ENCODE results near the gene ZNF189.

ZNF189 gene

DNA sequence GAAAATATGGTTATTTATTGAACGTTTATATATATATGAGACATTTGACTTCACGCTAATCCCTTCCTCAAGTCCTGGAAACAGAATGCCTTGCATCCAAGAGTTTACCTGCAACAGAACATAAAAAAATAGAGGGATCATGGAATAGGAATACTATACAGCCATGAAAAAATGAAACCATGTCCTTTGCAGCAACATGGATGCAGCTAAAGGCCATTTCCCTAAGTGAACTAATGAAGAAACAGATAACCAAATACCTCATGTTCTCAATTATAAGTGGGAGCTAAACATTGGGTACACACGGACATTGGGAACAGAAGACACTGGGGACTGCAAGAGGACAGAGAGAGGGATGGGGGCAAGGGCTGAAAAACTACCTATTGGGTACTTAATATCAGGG, 26.8 kb upstream of the ZNF189 start:
- Histone ChIP-seq H3K27me3 (replicated peaks; ENCODE audit: insufficient read depth, low read length) (no peaks in the 10 kb centered on the region), H3K4me1 (ENCODE audit: low read length) (no peaks in the 10 kb centered on the region), H3K27ac (ENCODE audit: low read length) (no peak overlapping the region), H3K9me2 (replicated peaks; ENCODE audit: insufficient read depth, low read length) (no peaks in the 10 kb centered on the region), H3K36me3 (replicated peaks; ENCODE audit: insufficient read depth, low read length) (no peaks in the 10 kb centered on the region), H3K79me2 (ENCODE audit: low read length) (no peaks in the 10 kb centered on the region), H3K9me3 (replicated peaks; ENCODE audit: insufficient read depth, low read length) (no peaks in the 10 kb centered on the region), H3K4me2 (ENCODE audit: low read depth, low read length) (no peak overlapping the region), H3K4me3 (ENCODE audit: low read length) (no peak overlapping the region), H2AFZ (ENCODE audit: low read length) (no peak overlapping the region), H4K20me1 (ENCODE audit: insufficient read depth, low read length) (no peaks in the 10 kb centered on the region), H3K9ac (ENCODE audit: low read length) (no peak overlapping the region), H3F3A (ENCODE audit: insufficient read depth, low read length) (no peaks in the 10 kb centered on the region)
- no peak for TF ChIP-seq EZH2 (optimal IDR thresholded peaks at IDR 0.05; ENCODE audit: low read depth, low read length)
- TF ChIP-seq, protein P1, sequence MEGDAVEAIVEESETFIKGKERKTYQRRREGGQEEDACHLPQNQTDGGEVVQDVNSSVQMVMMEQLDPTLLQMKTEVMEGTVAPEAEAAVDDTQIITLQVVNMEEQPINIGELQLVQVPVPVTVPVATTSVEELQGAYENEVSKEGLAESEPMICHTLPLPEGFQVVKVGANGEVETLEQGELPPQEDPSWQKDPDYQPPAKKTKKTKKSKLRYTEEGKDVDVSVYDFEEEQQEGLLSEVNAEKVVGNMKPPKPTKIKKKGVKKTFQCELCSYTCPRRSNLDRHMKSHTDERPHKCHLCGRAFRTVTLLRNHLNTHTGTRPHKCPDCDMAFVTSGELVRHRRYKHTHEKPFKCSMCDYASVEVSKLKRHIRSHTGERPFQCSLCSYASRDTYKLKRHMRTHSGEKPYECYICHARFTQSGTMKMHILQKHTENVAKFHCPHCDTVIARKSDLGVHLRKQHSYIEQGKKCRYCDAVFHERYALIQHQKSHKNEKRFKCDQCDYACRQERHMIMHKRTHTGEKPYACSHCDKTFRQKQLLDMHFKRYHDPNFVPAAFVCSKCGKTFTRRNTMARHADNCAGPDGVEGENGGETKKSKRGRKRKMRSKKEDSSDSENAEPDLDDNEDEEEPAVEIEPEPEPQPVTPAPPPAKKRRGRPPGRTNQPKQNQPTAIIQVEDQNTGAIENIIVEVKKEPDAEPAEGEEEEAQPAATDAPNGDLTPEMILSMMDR (IDR thresholded peaks at IDR 0.05; ENCODE audit: low read length) = no peak
- TF ChIP-seq EZH2phosphoT487 (IDR thresholded peaks at IDR 0.05; ENCODE audit: low read length) = no peak
- DNase-seq = no peak

DNA sequence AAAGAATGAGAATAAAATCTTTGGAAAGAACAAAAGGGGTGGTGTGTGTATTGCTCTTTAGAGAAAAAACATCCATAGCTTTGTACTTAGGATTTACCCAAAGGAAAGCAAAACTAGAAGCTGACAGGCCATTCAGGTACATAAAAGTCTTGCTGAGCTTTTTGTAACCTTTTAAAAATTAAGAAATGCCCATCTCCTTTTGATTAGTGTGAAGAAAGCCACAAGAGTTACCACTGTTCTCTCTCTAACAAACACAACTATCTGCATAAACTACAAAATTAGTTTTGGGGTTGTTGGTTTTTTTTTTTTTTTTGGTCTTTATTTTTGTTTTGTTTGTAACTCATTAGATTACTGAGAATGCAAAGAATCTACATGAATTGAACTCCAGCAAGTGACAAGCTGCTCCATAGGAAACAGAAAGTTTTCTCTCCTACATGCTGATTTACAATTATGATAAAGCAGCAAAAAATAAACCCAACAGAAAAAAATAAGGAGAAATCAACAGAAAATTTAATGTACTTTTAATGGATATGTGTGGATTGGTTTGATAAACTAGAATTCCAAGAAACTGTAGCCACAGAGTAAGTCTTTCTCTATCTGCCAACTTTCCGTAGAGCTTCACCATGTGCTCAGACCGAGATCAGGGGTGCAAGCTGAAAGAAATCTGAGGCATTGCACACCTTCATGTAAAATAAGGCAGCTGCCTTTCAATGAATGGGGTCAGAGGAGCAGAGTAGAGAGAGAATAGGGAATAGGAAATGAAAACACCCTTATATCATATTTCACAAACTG, 26.1 kb upstream of the ZNF189 start:
- no peaks in the 10 kb centered on the region for H3F3A ChIP-seq (ENCODE audit: insufficient read depth, low read length)
- H3K27ac ChIP-seq (ENCODE audit: low read length) = no peak overlapping the region
- H3K9me2 ChIP-seq (replicated peaks; ENCODE audit: insufficient read depth, low read length) = no peaks in the 10 kb centered on the region
- no peaks in the 10 kb centered on the region for H3K36me3 ChIP-seq (replicated peaks; ENCODE audit: insufficient read depth, low read length)
- no peaks in the 10 kb centered on the region for H3K27me3 ChIP-seq (replicated peaks; ENCODE audit: insufficient read depth, low read length)
- 0 out of 2 replicates have a peak overlapping the region, but pooled peaks have one; percentile 8 for H3K4me2 ChIP-seq (ENCODE audit: low read depth, low read length)
- H3K9ac ChIP-seq (ENCODE audit: low read length) = no peak overlapping the region
- no peaks in the 10 kb centered on the region for H4K20me1 ChIP-seq (ENCODE audit: insufficient read depth, low read length)
- no peaks in the 10 kb centered on the region for H3K4me1 ChIP-seq (ENCODE audit: low read length)
- TF ChIP-seq, protein P1 (IDR thresholded peaks at IDR 0.05; ENCODE audit: low read length) = no peak
- TF ChIP-seq EZH2phosphoT487 (IDR thresholded peaks at IDR 0.05; ENCODE audit: low read length) = no peak
- no peak for TF ChIP-seq EZH2 (optimal IDR thresholded peaks at IDR 0.05; ENCODE audit: low read depth, low read length)
- H3K9me3 ChIP-seq (replicated peaks; ENCODE audit: insufficient read depth, low read length) = no peaks in the 10 kb centered on the region
- H2AFZ ChIP-seq (ENCODE audit: low read length) = no peak overlapping the region
- no peak overlapping the region for H3K4me3 ChIP-seq (ENCODE audit: low read length)
- H3K79me2 ChIP-seq (ENCODE audit: low read length) = no peaks in the 10 kb centered on the region
- DNase-seq = peak; percentile 7

DNA sequence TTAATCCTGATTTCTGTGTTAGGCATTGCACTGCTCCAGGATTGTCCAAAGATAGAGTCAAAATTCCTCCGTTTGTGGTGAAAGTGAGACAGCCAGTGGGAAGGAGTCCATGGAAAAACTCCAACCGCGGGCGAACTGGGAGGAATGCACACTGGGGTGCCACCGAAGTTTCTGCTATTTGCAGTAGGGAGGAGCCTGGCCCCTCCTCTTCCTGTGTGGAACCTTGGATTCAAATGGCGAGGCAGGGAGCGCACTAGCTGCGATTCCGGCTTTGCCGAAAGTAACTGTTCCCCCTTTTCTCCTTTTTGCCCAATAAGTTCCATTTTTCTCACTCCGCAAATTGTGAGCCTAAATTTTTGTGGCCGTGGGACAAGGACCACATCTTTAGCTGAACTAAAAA, 23.1 kb upstream of the ZNF189 start:
- no peaks in the 10 kb centered on the region for H3F3A ChIP-seq (ENCODE audit: insufficient read depth, low read length)
- H3K79me2 ChIP-seq (ENCODE audit: low read length) = no peaks in the 10 kb centered on the region
- H3K9me2 ChIP-seq (replicated peaks; ENCODE audit: insufficient read depth, low read length) = no peaks in the 10 kb centered on the region
- no peaks in the 10 kb centered on the region for H3K36me3 ChIP-seq (replicated peaks; ENCODE audit: insufficient read depth, low read length)
- DNase-seq = no peak
- no peaks in the 10 kb centered on the region for H4K20me1 ChIP-seq (ENCODE audit: insufficient read depth, low read length)
- no peaks in the 10 kb centered on the region for H3K27me3 ChIP-seq (replicated peaks; ENCODE audit: insufficient read depth, low read length)
- H3K4me3 ChIP-seq (ENCODE audit: low read length) = no peak overlapping the region
- no peak overlapping the region for H3K4me2 ChIP-seq (ENCODE audit: low read depth, low read length)
- no peak overlapping the region for H3K9ac ChIP-seq (ENCODE audit: low read length)
- no peak overlapping the region for H2AFZ ChIP-seq (ENCODE audit: low read length)
- H3K4me1 ChIP-seq (ENCODE audit: low read length) = no peaks in the 10 kb centered on the region
- no peaks in the 10 kb centered on the region for H3K9me3 ChIP-seq (replicated peaks; ENCODE audit: insufficient read depth, low read length)
- TF ChIP-seq EZH2 (optimal IDR thresholded peaks at IDR 0.05; ENCODE audit: low read depth, low read length) (no peak), EZH2phosphoT487 (IDR thresholded peaks at IDR 0.05; ENCODE audit: low read length) (no peak)
- TF ChIP-seq, protein P1 (IDR thresholded peaks at IDR 0.05; ENCODE audit: low read length) = no peak
- H3K27ac ChIP-seq (ENCODE audit: low read length) = no peak overlapping the region

All from MM.1S (cell line).